SHP77 treated with DMSO at 0.1 percent for 48 hours (cell line): ENCODE data around the gene SUMF1.

ENCODE experiments used
- DNase-seq: peaks from one replicate; lab custom pipeline; 2025; lab: John Stamatoyannopoulos, UW

SUMF1 gene

GRCh38 chr3:4497005-4497692 is 30.1 kb upstream of the SUMF1 start:
- no peak for DNase-seq

- DNase-seq, result no peak
Measured at GRCh38 chr3:4496087-4496452, 29.0 kb upstream of the SUMF1 start.

GRCh38 chr3:4495294-4496086 is 28.4 kb upstream of the SUMF1 start:
- no peak for DNase-seq

- DNase-seq, result no peak
Measured at GRCh38 chr3:4494895-4495264, 27.8 kb upstream of the SUMF1 start.

- no peak for DNase-seq
Measured at GRCh38 chr3:4493941-4494894, 27.1 kb upstream of the SUMF1 start.

- DNase-seq, result peak; percentile 94
Measured at GRCh38 chr3:4493014-4493940, 26.2 kb upstream of the SUMF1 start, which contains the start of gene ITPR1. ITPR1 (plus strand) TSS chr3:4493348; CDS start chr3:4516492, 23,144 bp downstream.

- DNase-seq, result peak; percentile 24
Measured at GRCh38 chr3:4492208-4493013, 25.3 kb upstream of the SUMF1 start.

- no peak for DNase-seq
Measured at GRCh38 chr3:4491855-4492207, 24.8 kb upstream of the SUMF1 start.

GRCh38 chr3:4478261-4478660 is 11.2 kb upstream of the SUMF1 start:
- DNase-seq, result no peak

GRCh38 chr3:4476496-4476895 is 9.4 kb upstream of the SUMF1 start:
- DNase-seq, result no peak

GRCh38 chr3:4475804-4476203 is 8.7 kb upstream of the SUMF1 start:
- DNase-seq, result no peak

- no peak for DNase-seq
Measured at GRCh38 chr3:4474683-4475490, 7.8 kb upstream of the SUMF1 start.

GRCh38 chr3:4472766-4473165 is 5.7 kb upstream of the SUMF1 start:
- DNase-seq, result no peak

- DNase-seq, result no peak
Measured at GRCh38 chr3:4472312-4472711, 5.2 kb upstream of the SUMF1 start.

- DNase-seq, result no peak
Measured at GRCh38 chr3:4471907-4472306, 4.8 kb upstream of the SUMF1 start.

GRCh38 chr3:4467522-4467867 is 426 bp upstream of the SUMF1 start:
- DNase-seq, result no peak

- DNase-seq, result no peak
Measured at GRCh38 chr3:4464576-4464975, 2.5 kb downstream of the SUMF1 start.

- no peak for DNase-seq
Measured at GRCh38 chr3:4462369-4463040, 4.6 kb downstream of the SUMF1 start.

GRCh38 chr3:4461468-4462090 is 5.5 kb downstream of the SUMF1 start:
- DNase-seq, result no peak
